Bronchial epithelial cell (primary cell): ENCODE results near the gene OSCP1. TPM values are rescaled to one million over a fixed set of nuclear protein-coding genes. Genes with fewer than 3 reads are reported as not detected.
A peak's percentile ranks its signal among the peaks of the same experiment; 100 is the strongest.
"Not testable (repeated sequence)": the region's sequence is repeated elsewhere in the genome, so short reads cannot be mapped to it uniquely, and the experiment has no call there.

Source experiments
- DNase-seq: peaks from one replicate; pipeline ENCODE4 v3.0.0-alpha.2; 2010; ENCODE audit warnings: low read depth
- FAIRE-seq: peaks from 2 replicates; lab custom pipeline; 2011; peaks lifted over from hg19 to GRCh38; lab: Jason Lieb, UNC
- H3K27me3 ChIP-seq: 2 replicates; pipeline ENCODE4 v1.5.1; 2011; ENCODE audit warnings: low read length; ENCODE audit not compliant: control insufficient read depth, insufficient read depth
- H3K36me3 ChIP-seq: 2 replicates; pipeline ENCODE4 v1.5.1; 2011; ENCODE audit warnings: low read length; ENCODE audit not compliant: control insufficient read depth, insufficient read depth
- H3K4me3 ChIP-seq: 2 replicates; pipeline ENCODE4 v1.5.1; 2011; ENCODE audit warnings: mild to moderate bottlenecking, low read depth, low read length, control low read depth
- CTCF ChIP-seq: IDR thresholded peaks from 2 replicates; pipeline ENCODE4 v1.5.1; 2011; ENCODE audit warnings: mild to moderate bottlenecking, moderate library complexity, low read length, control low read depth, inconsistent platforms; ENCODE audit not compliant: insufficient read depth, severe bottlenecking
- total RNA-seq: library from RNA; depleted of rRNA; stranded (reverse); fragments of >200 nt; gene quantifications from 2 replicates; pipeline ENCODE4 v1.2.1, GENCODE V29; 2014

The OSCP1 gene
- total RNA-seq, 1 donor from 2014 or later: 3.7 TPM

GRCh38 chr1:36481771-36482723 is 31.8 kb upstream of the OSCP1 start:
- Histone ChIP-seq H3K27me3 (no peaks in the 10 kb centered on the region), H3K4me3 (no peak overlapping the region), H3K36me3 (no peaks in the 10 kb centered on the region)
- FAIRE-seq (no peak), DNase-seq (no peak)
- no peak for TF ChIP-seq CTCF

GRCh38 chr1:36481091-36481490 is 30.8 kb upstream of the OSCP1 start:
- H3K36me3 ChIP-seq: no peaks in the 10 kb centered on the region
- TF ChIP-seq CTCF: no peak
- no peaks in the 10 kb centered on the region for H3K27me3 ChIP-seq
- DNase-seq: no peak
- no peak overlapping the region for H3K4me3 ChIP-seq
- no peak for FAIRE-seq

GRCh38 chr1:36480161-36480560 is 29.9 kb upstream of the OSCP1 start:
- no peak for TF ChIP-seq CTCF
- H3K4me3 ChIP-seq: no peak overlapping the region
- no peak for FAIRE-seq
- no peak for DNase-seq
- no peaks in the 10 kb centered on the region for H3K27me3 ChIP-seq
- no peaks in the 10 kb centered on the region for H3K36me3 ChIP-seq

- DNase-seq: no peak
- TF ChIP-seq CTCF: no peak
- Histone ChIP-seq H3K4me3 (no peak overlapping the region), H3K36me3 (no peaks in the 10 kb centered on the region), H3K27me3 (no peaks in the 10 kb centered on the region)
- FAIRE-seq: peak; percentile 90
Observed at GRCh38 chr1:36479505-36480051, 29.3 kb upstream of the OSCP1 start.

GRCh38 chr1:36477615-36478014 is 27.4 kb upstream of the OSCP1 start:
- not testable (repeated sequence) for H3K36me3 ChIP-seq, FAIRE-seq, H3K4me3 ChIP-seq, DNase-seq, H3K27me3 ChIP-seq

- DNase-seq: no peak
- no peak for FAIRE-seq
- Histone ChIP-seq H3K36me3 (no peaks in the 10 kb centered on the region), H3K4me3 (no peak overlapping the region), H3K27me3 (no peaks in the 10 kb centered on the region)
- no peak for TF ChIP-seq CTCF
Observed at GRCh38 chr1:36476945-36477344, 26.7 kb upstream of the OSCP1 start.
